Naive thymus-derived CD4-positive, alpha-beta T cell (primary cell): ENCODE data around the gene SPATA32. TPM values are rescaled to one million over a fixed set of nuclear protein-coding genes. Genes with fewer than 3 reads are reported as not detected.

Experiments
- ATAC-seq: fragments of 150-1000 bp; cut with Tn5 transposase; 2 replicates; pipeline ENCODE4 v1.10.0; 2021; ENCODE audit warnings: mild to moderate bottlenecking, moderate library complexity
- CTCF ChIA-PET: fragments of 350-600 bp; sonication (Branson Sonifier 250); formaldehyde crosslinking; loops from one replicate; lab custom pipeline; 2021; ENCODE audit warnings: antibody characterized with exemption; lab: Charles Lee
- POLR2A ChIA-PET: fragments of 350-600 bp; sonication (Branson Sonifier 250); formaldehyde crosslinking; loops from one replicate; lab custom pipeline; 2021; ENCODE audit warnings: antibody characterized with exemption, inconsistent platforms; lab: Charles Lee
- DNase-seq, 9 donors: peaks; one replicate each; pipeline versions ENCODE4 v3.0.0 to v3.0.0-alpha.2; 2020 to 2022; ENCODE audit warnings: mixed read lengths in 1 of 9
- H3K27ac ChIP-seq: one replicate; pipeline ENCODE4 v1.7.0; 2013; ENCODE audit warnings: mild to moderate bottlenecking, low read depth, low read length, moderate library complexity
- H3K27me3 ChIP-seq, 2 donors: one replicate each; pipeline ENCODE4 v1.7.0; 2013; ENCODE audit warnings: low read length in 2 of 2, mild to moderate bottlenecking in 2 of 2, moderate library complexity in 2 of 2; ENCODE audit not compliant: control insufficient read depth in 2 of 2, insufficient read depth in 2 of 2
- H3K36me3 ChIP-seq, 3 experiments: 1 replicate in 2 of 3; 2 replicates in 1 of 3; pipeline ENCODE4 v1.7.0; 2013; ENCODE audit warnings: low read length in 3 of 3, mild to moderate bottlenecking in 3 of 3, moderate library complexity in 1 of 3; ENCODE audit not compliant: insufficient read depth in 3 of 3, control insufficient read depth in 2 of 3
- H3K4me1 ChIP-seq, 2 donors: one replicate each; pipeline ENCODE4 v1.7.0; 2013; ENCODE audit warnings: low read length in 2 of 2, mild to moderate bottlenecking in 2 of 2, moderate library complexity in 1 of 2; ENCODE audit not compliant: control insufficient read depth in 2 of 2, insufficient read depth in 2 of 2
- H3K4me3 ChIP-seq: 2 replicates; pipeline ENCODE4 v1.7.0; 2013; ENCODE audit warnings: mild to moderate bottlenecking, low read length
- H3K9me3 ChIP-seq, 3 experiments: 1 replicate in 2 of 3; 2 replicates in 1 of 3; pipeline ENCODE4 v1.7.0; 2013; ENCODE audit warnings: low read length in 3 of 3; ENCODE audit not compliant: control insufficient read depth in 2 of 3
- H3K27ac Mint-ChIP-seq, 9 donors: one replicate each; pipeline ENCODE4 v1.8.0; 2020 to 2022; ENCODE audit warnings: mixed read lengths in 9 of 9, mild to moderate bottlenecking in 8 of 9, moderate library complexity in 5 of 9, inconsistent platforms in 2 of 9
- H3K27me3 Mint-ChIP-seq, 5 donors: one replicate each; pipeline ENCODE4 v1.8.0; 2021 to 2022; ENCODE audit warnings: mixed read lengths in 5 of 5, mild to moderate bottlenecking in 1 of 5
- H3K36me3 Mint-ChIP-seq, 5 donors: one replicate each; pipeline ENCODE4 v1.8.0; 2020 to 2022; ENCODE audit warnings: mixed read lengths in 5 of 5, mild to moderate bottlenecking in 3 of 5, inconsistent platforms in 1 of 5
- H3K4me1 Mint-ChIP-seq, 7 donors: one replicate each; pipeline ENCODE4 v1.8.0; 2020 to 2022; ENCODE audit warnings: mixed read lengths in 7 of 7, mild to moderate bottlenecking in 3 of 7, inconsistent platforms in 1 of 7
- H3K4me3 Mint-ChIP-seq, 10 donors: one replicate each; pipeline ENCODE4 v1.8.0; 2020 to 2022; ENCODE audit warnings: mild to moderate bottlenecking in 10 of 10, mixed read lengths in 10 of 10, moderate library complexity in 6 of 10, inconsistent platforms in 2 of 10
- H3K9me3 Mint-ChIP-seq, 11 donors: one replicate each; pipeline ENCODE4 v1.8.0; 2020 to 2022; ENCODE audit warnings: mixed read lengths in 11 of 11, mild to moderate bottlenecking in 4 of 11, inconsistent platforms in 1 of 11, moderate library complexity in 1 of 11
- intact Hi-C, 2 donors: fragments of 100-400 bp; cut with micrococcal nuclease; formaldehyde crosslinking; loops; one replicate each; pipeline ENCODE4 v1.15.1; 2023
- polyA plus RNA-seq, 2 donors: library from polyadenylated mRNA; unstranded; fragments of 300-500 nt; fragmentation: Illumina TruSeq; gene quantifications; one replicate each; pipeline ENCODE4 v1.2.3, GENCODE V29; 2021
- total RNA-seq, 6 experiments: library from RNA in 5 of 6; stranded (reverse) in 5 of 6; gene quantifications; 1 replicate in 5 of 6; 2 replicates in 1 of 6; pipeline ENCODE4 v1.2.3 and lab custom pipeline; 2021 to 2026

SPATA32 gene
- total and polyA plus RNA-seq, 7 experiments from 2014 or later, result 0.12 to 1.1 (median 0.45) TPM; not detected in 1

DNA sequence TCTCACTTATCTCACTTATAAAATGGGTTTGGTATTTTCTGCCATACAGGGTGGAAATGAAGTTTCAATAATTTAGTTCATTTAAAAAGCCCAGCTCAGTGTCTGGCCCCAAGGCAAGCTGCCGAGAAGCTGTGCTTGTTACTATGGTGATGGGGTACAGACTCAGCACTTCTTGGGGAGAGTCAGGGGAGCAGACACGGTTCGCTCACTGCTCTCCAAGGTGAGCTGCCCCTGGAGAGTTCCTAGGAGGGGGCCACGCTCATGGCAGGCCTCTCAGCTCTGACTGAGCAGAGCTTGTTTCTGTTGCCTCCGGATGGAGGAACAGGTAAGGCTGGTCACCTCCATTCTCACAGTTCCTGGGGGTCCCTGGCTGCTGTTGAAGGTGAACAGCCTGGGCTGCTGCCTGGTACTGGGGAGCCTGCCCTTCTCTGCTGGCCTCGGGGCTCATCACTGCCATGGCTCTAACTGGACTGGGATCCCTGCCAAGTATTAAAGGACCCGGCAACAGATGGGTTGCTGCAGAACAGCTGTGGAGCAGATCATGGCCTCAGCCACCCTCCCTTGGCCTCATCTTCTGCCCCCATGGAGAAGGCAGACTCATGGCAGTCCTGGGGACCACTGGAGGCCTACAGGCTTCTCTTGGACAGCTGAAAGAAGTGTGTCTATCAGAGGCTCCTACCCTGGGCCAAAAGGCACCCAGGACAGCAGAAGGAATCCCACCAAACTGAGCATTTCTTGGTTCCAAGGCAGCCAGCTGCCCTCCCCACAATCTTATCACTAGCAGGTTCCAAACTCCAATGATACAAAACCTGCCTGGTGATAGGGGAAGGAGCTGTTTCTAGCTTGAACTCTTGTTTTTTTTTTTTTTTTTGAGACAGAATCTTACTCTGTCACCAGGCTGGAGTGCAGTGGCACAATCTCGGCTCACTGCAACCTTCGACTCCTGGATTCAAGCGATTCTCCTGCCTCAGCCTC lies 25.9 kb upstream of the SPATA32 start:
- peak overlapping the region in 2 of 9 donors; percentile 43 to 48 for H3K27ac Mint-ChIP-seq
- DNase-seq (no peak), ATAC-seq (no peak)
- peaks cover 6 to 33% (median 19%) of the 10 kb centered on the region in 7 donors for H3K4me1 Mint-ChIP-seq
- H3K36me3 ChIP-seq, result peaks cover 17 to 85% (median 21%) of the 10 kb centered on the region in 3 experiments
- H3K4me3 Mint-ChIP-seq, result no peak overlapping the region
- POLR2A ChIA-PET, result interaction anchor here (0.7 to 1.5 kb wide), 3 partner anchors 15 to 33 kb away, joined by 3 to 5 read pairs (median 4); partner anchors contain the start of gene MAP3K14
- CTCF ChIA-PET, result interaction anchor here (0.6 to 1.3 kb wide), 3 partner anchors 12 to 347 kb away, joined by 3 to 4 read pairs (median 3); no protein-coding TSS in a partner anchor
- H3K4me1 ChIP-seq, result no peaks in the 10 kb centered on the region
- H3K36me3 Mint-ChIP-seq, result peaks cover 4 to 27% (median 8%) of the 10 kb centered on the region in 5 donors
- no peak overlapping the region for H3K4me3 ChIP-seq
- H3K9me3 Mint-ChIP-seq, result no peaks in the 10 kb centered on the region
- no peak overlapping the region for H3K27ac ChIP-seq
- no peaks in the 10 kb centered on the region for H3K27me3 Mint-ChIP-seq
- H3K9me3 ChIP-seq, result no peaks in the 10 kb centered on the region
- no peaks in the 10 kb centered on the region for H3K27me3 ChIP-seq
- intact Hi-C loops, result no loop called here

DNA sequence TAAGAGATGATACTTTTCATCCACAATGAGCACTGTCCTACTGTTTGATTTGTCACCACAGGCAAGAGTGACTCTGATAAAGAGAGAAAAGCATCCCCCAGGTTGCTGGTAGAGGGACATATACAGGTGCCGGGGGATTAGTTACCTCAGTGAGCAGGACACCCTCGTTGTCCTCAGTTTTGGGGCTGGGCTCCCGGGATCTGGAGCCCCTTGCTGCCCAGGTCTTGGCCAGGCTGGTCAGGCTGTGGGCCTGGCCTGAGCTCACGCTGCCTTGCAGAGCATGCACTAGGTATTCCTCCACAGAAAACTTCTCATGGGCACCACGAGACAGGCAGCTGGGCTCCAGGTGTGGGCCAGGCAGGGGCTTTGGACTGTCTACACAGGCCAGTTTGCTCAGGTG lies 24.4 kb upstream of the SPATA32 start:
- H3K4me1 Mint-ChIP-seq, result peaks cover 0 to 22% (median 11%) of the 10 kb centered on the region in 7 donors
- no peak for ATAC-seq
- intact Hi-C loops, result no loop called here
- Histone ChIP-seq H3K4me1 (no peaks in the 10 kb centered on the region), H3K9me3 (no peaks in the 10 kb centered on the region), H3K27ac (no peak overlapping the region), H3K27me3 (no peaks in the 10 kb centered on the region), H3K4me3 (no peak overlapping the region), H3K36me3 (peaks cover 18 to 89% (median 21%) of the 10 kb centered on the region in 3 experiments)
- H3K4me3 Mint-ChIP-seq, result no peak overlapping the region
- ChIA-PET POLR2A (interaction anchor here (0.6 to 0.7 kb wide), 2 partner anchors 7 to 9 kb away, joined by 3 read pairs; no protein-coding TSS in a partner anchor), CTCF (no interaction called here)
- DNase-seq, result no peak
- H3K27me3 Mint-ChIP-seq, result no peaks in the 10 kb centered on the region
- H3K36me3 Mint-ChIP-seq, result peaks cover 4 to 27% (median 8%) of the 10 kb centered on the region in 5 donors
- H3K27ac Mint-ChIP-seq, result peak overlapping the region in 6 of 9 donors; percentile 16 to 63 (median 38)
- no peaks in the 10 kb centered on the region for H3K9me3 Mint-ChIP-seq

DNA sequence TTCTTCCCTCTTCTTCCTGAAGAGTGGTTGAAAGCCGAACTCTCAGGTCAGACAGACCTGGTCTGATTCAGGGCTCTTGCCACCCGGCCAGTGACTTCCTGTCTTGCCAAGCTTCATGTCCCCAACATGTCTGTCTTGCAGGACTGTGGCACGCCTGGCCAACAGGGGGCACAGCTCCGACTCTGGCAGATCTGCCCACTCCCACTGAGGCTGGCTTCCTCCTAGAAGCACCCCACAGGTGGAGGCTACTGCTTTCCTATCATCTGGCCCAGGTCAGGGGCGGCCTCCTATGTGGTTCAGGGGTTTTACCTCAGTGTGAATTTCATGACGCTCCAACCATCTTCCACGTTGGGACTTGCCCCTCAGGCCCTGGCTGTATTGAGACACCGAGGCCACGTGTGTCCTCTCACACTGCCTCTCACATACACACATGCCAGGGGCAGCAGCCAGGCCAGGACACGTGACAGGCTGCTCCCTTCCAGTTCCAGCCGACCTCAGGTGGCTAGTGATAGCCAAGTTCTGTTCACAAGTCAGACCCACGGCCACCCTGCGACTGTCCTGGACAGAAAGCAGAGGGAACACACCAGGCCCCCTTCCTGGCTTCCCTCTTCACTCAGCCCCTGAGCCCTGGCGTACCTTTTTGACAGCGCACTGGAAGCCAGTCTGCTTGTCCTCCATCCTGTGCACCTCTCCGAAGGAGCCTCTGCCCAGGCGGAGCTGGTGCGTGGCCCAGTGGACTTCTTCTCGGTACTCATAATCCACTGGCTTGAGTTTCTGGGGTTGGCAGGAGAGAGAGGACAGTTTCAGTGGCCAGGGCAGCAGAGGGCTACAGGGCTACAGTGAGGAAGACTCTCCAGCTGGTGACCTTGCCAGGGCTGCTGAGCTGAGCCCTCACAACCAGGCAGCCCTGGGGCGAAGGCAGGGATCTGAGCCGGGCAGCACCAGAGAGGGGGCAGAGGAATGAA lies 22.6 kb upstream of the SPATA32 start:
- Histone ChIP-seq H3K27ac (no peak overlapping the region), H3K36me3 (peaks cover 17 to 83% (median 18%) of the 10 kb centered on the region in 3 experiments), H3K9me3 (no peaks in the 10 kb centered on the region), H3K4me3 (no peak overlapping the region), H3K4me1 (no peaks in the 10 kb centered on the region), H3K27me3 (no peaks in the 10 kb centered on the region)
- peaks cover 0 to 11% (median 2%) of the 10 kb centered on the region in 7 donors for H3K4me1 Mint-ChIP-seq
- H3K9me3 Mint-ChIP-seq, result no peaks in the 10 kb centered on the region
- ChIA-PET POLR2A (interaction anchor here (1.2 kb wide), 1 partner anchor 33 kb away, joined by 3 read pairs; the partner anchor contains the start of gene MAP3K14), CTCF (interaction anchor here (1.2 to 1.5 kb wide), 2 partner anchors 33 to 101 kb away, joined by 3 read pairs; partner anchors contain the start of gene MAP3K14)
- peak in 3 of 9 donors; percentile 24 to 36 (median 29) for DNase-seq
- H3K4me3 Mint-ChIP-seq, result no peak overlapping the region
- ATAC-seq, result peak; percentile 65
- H3K27ac Mint-ChIP-seq, result peak overlapping the region in 8 of 9 donors; percentile 3 to 90 (median 68)
- peaks cover 4 to 30% (median 8%) of the 10 kb centered on the region in 5 donors for H3K36me3 Mint-ChIP-seq
- intact Hi-C loops, result no loop called here
- H3K27me3 Mint-ChIP-seq, result no peaks in the 10 kb centered on the region

DNA sequence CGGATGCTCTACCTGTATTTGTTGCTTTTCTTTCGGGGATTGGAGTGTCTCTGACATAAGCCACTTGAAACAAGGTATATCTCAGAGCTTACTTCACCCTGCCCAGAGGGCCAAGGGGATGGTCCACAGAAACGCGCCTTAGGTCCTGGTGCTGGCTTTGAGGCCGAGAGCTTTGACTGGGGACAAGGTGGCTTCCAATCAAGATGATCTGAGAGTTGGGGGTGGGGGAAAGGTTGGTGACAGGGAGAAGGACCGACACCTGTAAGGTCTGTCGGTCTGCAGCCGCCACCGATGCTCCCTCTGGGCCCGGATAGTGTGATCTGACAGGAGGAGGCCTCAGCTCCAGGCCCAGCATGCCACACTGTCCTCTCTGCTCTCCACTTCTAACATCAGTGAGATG lies 21.8 kb upstream of the SPATA32 start:
- Mint-ChIP-seq H3K4me3 (no peak overlapping the region), H3K4me1 (peaks cover 0 to 15% (median 3%) of the 10 kb centered on the region in 7 donors), H3K36me3 (peaks cover 4 to 29% (median 8%) of the 10 kb centered on the region in 5 donors), H3K9me3 (no peaks in the 10 kb centered on the region), H3K27me3 (no peaks in the 10 kb centered on the region), H3K27ac (peak overlapping the region in 5 of 9 donors; percentile 11 to 90 (median 71))
- Histone ChIP-seq H3K4me3 (no peak overlapping the region), H3K9me3 (no peaks in the 10 kb centered on the region), H3K36me3 (peaks cover 10 to 76% (median 18%) of the 10 kb centered on the region in 3 experiments), H3K27me3 (no peaks in the 10 kb centered on the region), H3K4me1 (no peaks in the 10 kb centered on the region), H3K27ac (no peak overlapping the region)
- ChIA-PET POLR2A (interaction anchor here (1.2 kb wide), 1 partner anchor 33 kb away, joined by 3 read pairs; the partner anchor contains the start of gene MAP3K14), CTCF (interaction anchor here (1.2 to 1.5 kb wide), 2 partner anchors 33 to 102 kb away, joined by 3 read pairs; partner anchors contain the start of gene MAP3K14)
- DNase-seq, result no peak
- no peak for ATAC-seq
- intact Hi-C loops, result no loop called here

DNA sequence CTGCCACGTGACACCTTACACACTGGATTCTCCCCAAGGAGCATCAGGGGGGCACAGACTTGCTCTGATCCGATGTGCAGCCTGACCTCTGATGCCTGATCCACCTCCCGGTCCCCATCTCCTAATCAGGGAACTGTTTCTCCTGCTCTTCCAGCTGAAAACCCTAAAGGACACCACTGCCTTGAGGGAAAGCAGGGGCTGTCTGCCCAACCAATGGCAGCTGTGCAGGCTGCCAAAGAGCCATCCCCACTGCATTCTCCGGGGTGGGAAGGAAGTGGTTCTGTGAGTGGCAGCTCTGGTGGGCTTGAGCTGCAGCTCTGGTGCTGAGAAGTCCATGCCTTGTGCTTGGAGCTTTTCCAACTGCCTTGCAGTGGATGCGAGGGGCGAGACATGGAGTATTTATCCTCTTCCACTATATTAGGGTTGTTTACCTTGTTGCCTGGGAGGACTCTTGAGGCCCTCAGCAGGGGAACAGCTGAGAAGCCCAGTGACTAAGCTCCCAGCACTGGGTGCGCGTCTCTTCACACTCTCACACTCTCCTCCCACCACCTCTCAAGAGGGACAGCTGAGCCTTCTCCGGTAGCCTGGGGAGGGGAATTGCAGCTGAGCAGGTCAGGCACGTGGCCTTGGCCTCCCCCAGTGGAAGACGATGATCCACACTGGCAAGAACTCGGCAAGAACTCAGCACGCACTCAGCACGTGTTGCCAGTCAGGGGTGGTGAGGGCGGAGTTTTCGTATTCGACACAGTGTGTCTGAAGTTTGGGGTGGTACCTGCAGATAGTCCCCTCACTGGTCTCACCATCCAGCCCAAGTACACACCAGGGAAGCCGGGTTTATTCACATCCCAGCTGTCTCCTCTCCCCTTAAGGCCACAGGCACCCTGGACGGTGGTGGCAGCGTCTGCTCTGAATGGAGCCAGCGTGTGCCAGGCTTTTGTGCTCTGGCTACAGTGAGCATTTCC lies 21.1 kb upstream of the SPATA32 start:
- CTCF ChIA-PET, result interaction anchor here (1.0 to 1.5 kb wide), 4 partner anchors 34 to 103 kb away, joined by 3 read pairs; partner anchors contain the start of gene MAP3K14
- H3K9me3 ChIP-seq, result no peaks in the 10 kb centered on the region
- H3K4me1 Mint-ChIP-seq, result peaks cover 0 to 18% (median 3%) of the 10 kb centered on the region in 7 donors
- intact Hi-C loops, result no loop called here
- peak; percentile 42 for ATAC-seq
- peaks cover 4 to 26% (median 8%) of the 10 kb centered on the region in 5 donors for H3K36me3 Mint-ChIP-seq
- no peak overlapping the region for H3K4me3 Mint-ChIP-seq
- DNase-seq, result no peak
- H3K9me3 Mint-ChIP-seq, result no peaks in the 10 kb centered on the region
- peaks cover 10 to 68% (median 18%) of the 10 kb centered on the region in 3 experiments for H3K36me3 ChIP-seq
- no peak overlapping the region for H3K4me3 ChIP-seq
- H3K4me1 ChIP-seq, result no peaks in the 10 kb centered on the region
- H3K27ac ChIP-seq, result peak overlapping the region; percentile 33
- H3K27me3 ChIP-seq, result no peaks in the 10 kb centered on the region
- peak overlapping the region in 4 of 9 donors; percentile 41 to 58 (median 48) for H3K27ac Mint-ChIP-seq
- H3K27me3 Mint-ChIP-seq, result no peaks in the 10 kb centered on the region
- POLR2A ChIA-PET, result interaction anchor here (1.3 kb wide), 1 partner anchor 32 kb away, joined by 3 read pairs; no protein-coding TSS in a partner anchor
